Spleen (tissue), 7 donors: ENCODE data around the gene CD200.

Experiments
- CTCF ChIP-seq, 11 experiments: fragments of 200-600 bp in 7 of 11; fragments of 450-650 bp in 4 of 11; sonication (generic) in 4 of 11; IDR thresholded peaks in 8 of 11; conservative IDR thresholded peaks in 3 of 11; 1 replicate in 7 of 11; 2 replicates in 4 of 11; pipeline versions ENCODE4 v1.4.0 to v1.8.0; 2016 to 2021; ENCODE audit warnings: antibody characterized with exemption in 11 of 11, inconsistent platforms in 4 of 11, mild to moderate bottlenecking in 1 of 11
- POLR2A ChIP-seq, 3 donors: fragments of 450-650 bp; IDR thresholded peaks; one replicate each; pipeline ENCODE4 v1.5.1; 2017; ENCODE audit warnings: antibody characterized with exemption in 3 of 3, mild to moderate bottlenecking in 1 of 3
- POLR2AphosphoS5 ChIP-seq, 3 donors: sonication (generic); formaldehyde crosslinking; IDR thresholded peaks; one replicate each; pipeline ENCODE4 v1.5.1; 2017; ENCODE audit warnings: antibody characterized with exemption in 3 of 3
- donor health status: DM: no; HTN: no; CAD: no; lungs with moderate emphysema.
- donor health status: DM: no; HTN: no; CAD: no.
- donor health status: DM: no; HTN: no; CAD: no.

DNA sequence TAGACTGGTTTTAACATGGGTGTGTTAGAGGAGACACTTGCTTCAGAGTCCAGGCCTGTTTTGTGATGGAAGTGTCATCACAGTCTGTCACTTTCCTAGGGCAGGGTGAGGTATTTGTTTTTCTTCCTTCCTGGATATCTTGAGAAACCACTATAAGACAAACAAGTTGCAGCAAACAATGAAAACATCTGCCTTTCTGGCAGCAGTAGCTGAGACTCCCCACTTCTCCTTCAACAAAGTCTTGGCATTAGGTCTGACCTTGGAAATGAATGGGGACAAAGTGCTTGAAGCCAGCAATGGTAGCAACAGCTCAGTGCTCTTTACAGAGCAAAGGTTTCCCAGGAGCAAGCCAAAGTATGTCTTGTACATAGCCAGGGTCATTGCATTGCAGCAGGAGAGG lies 64.6 kb downstream of the CD200 start:
- TF ChIP-seq CTCF (IDR thresholded peaks at IDR 0.05 in 8 of 11, conservative IDR thresholded peaks at IDR 0.05 in 3 of 11) = no peak
- no peak for TF ChIP-seq POLR2A (IDR thresholded peaks at IDR 0.05)
- TF ChIP-seq POLR2AphosphoS5 (IDR thresholded peaks at IDR 0.05) = no peak
